GM12878 (cell line): ENCODE data around the gene TMEM63C. TPM values are rescaled to one million over a fixed set of nuclear protein-coding genes. Genes with fewer than 3 reads are reported as not detected.

Experiments used
- microRNA counts: library from miRNA; unstranded; fragments of <30 nt; microRNA quantifications from one replicate; lab custom pipeline; 2016
- microRNA-seq: library from miRNA; unstranded; fragments of <30 nt; microRNA quantifications from one replicate; pipeline ENCODE4, GENCODE V29; 2018
- polyA plus RNA-seq, 11 experiments: library from polyadenylated mRNA; depleted of rRNA in 4 of 11; unstranded in 6 of 11; stranded (reverse) in 5 of 11; fragments of >200 nt; fragmentation: Nextera tagmentation in 4 of 11; fragmentation: Illumina TruSeq in 1 of 11; extraction: Ambion mirVana in 4 of 11; extraction: Trizol in 1 of 11; gene quantifications; 1 replicate in 1 of 11; 2 replicates in 10 of 11; pipeline versions ENCODE4 v1.2.1 to v1.2.3, GENCODE V29; 2011 to 2016; ENCODE audit warnings: inconsistent platforms in 2 of 11, missing spikeins in 2 of 11, low read depth in 1 of 11
- small RNA-seq: library from RNA; depleted of rRNA; stranded (forward); fragments of <200 nt; gene quantifications from one replicate; pipeline ENCODE3, GENCODE V24; 2014
- total RNA-seq, 4 experiments: library from RNA; depleted of rRNA in 3 of 4; stranded (reverse); fragments of >200 nt in 3 of 4; fragmentation: Illumina TruSeq in 1 of 4; extraction: Trizol in 1 of 4; gene quantifications; 2 replicates each; pipeline versions ENCODE4 v1.2.1 to v1.2.3, GENCODE V29; 2013 to 2021

Gene TMEM63C
- total and polyA plus RNA-seq, 10 of the 15 experiments (the other 5 are each of a cell fraction or from before 2014, with no cell fraction given), result 0.06 to 1.3 (median 0.39) TPM; not detected in 4

MicroRNAs encoded within 50 kb of the gene (microRNA counts, 767-probe panel; counts per million panel counts)
- microRNA hsa-miR-1260a (lab: Ali Mortazavi, UCI), result 4,102 counts per million, percentile 95 among the panel's probes with 10 or more counts

Small RNAs within 50 kb of the gene (microRNA-seq; reads per million reads assigned to microRNA genes)
- not detected for gene MIR1260A

Small RNAs within 50 kb of the gene (small RNA-seq; reads per million reads assigned to genes)
- gene MIR1260A, result not detected
- not detected for gene RF00421

Other genes with a start within 250 kb of the TMEM63C start
Only the 7 nearest of the 9 such genes appear.
- 19.1 and 22.8 TPM in 2 replicates for gene IRF2BPL, start 153.1 kb upstream of the TMEM63C start, total RNA-seq (2014; rRNA removed)
- 2.8 and 3.4 TPM in 2 replicates for gene IRF2BPL, start 153.1 kb upstream of the TMEM63C start, total RNA-seq (2014; rRNA removed; fragmentation: Illumina TruSeq; extraction: Trizol)
- gene IRF2BPL, start 153.1 kb upstream of the TMEM63C start, total RNA-seq (2021), result 33.3 and 34.5 TPM in 2 replicates
- 8.3 and 9.7 TPM in 2 replicates for gene IRF2BPL, start 153.1 kb upstream of the TMEM63C start, polyA plus RNA-seq (2011; rRNA removed)
- 1.6 and 2.9 TPM in 2 replicates for gene IRF2BPL, start 153.1 kb upstream of the TMEM63C start, polyA plus RNA-seq (2014; fragmentation: Illumina TruSeq; extraction: Trizol)
- gene IRF2BPL, start 153.1 kb upstream of the TMEM63C start, polyA plus RNA-seq (2014; fragmentation: Nextera tagmentation; extraction: Ambion mirVana), result 1 to 10 TPM; 1.2 to 1.9 TPM
- 11.6 and 14.4 TPM in 2 replicates for gene IRF2BPL, start 153.1 kb upstream of the TMEM63C start, polyA plus RNA-seq (2014; rRNA removed)
- gene IRF2BPL, start 153.1 kb upstream of the TMEM63C start, polyA plus RNA-seq (2016; fragmentation: Nextera tagmentation; extraction: Ambion mirVana), result 1 to 10 TPM; 1.4 to 2.3 TPM
- gene CIPC, start 83.5 kb upstream of the TMEM63C start, total RNA-seq (2014; rRNA removed), result 19.8 and 24.7 TPM in 2 replicates
- gene CIPC, start 83.5 kb upstream of the TMEM63C start, total RNA-seq (2014; rRNA removed; fragmentation: Illumina TruSeq; extraction: Trizol), result 16.3 and 17.2 TPM in 2 replicates
- gene CIPC, start 83.5 kb upstream of the TMEM63C start, total RNA-seq (2021), result 17.7 and 20.3 TPM in 2 replicates
- gene CIPC, start 83.5 kb upstream of the TMEM63C start, polyA plus RNA-seq (2011; rRNA removed), result 29.5 and 35.3 TPM in 2 replicates
- gene CIPC, start 83.5 kb upstream of the TMEM63C start, polyA plus RNA-seq (2014; fragmentation: Illumina TruSeq; extraction: Trizol), result 17.0 and 20.8 TPM in 2 replicates
- 1 to 10 TPM; 5.6 to 6.6 TPM for gene CIPC, start 83.5 kb upstream of the TMEM63C start, polyA plus RNA-seq (2014; fragmentation: Nextera tagmentation; extraction: Ambion mirVana)
- gene CIPC, start 83.5 kb upstream of the TMEM63C start, polyA plus RNA-seq (2014; rRNA removed), result 14.5 and 16.8 TPM in 2 replicates
- 10 to 100 TPM; 11.9 to 14.4 TPM for gene CIPC, start 83.5 kb upstream of the TMEM63C start, polyA plus RNA-seq (2016; fragmentation: Nextera tagmentation; extraction: Ambion mirVana)
- not detected in 2 replicates for gene ZDHHC22, start 40.0 kb upstream of the TMEM63C start, total RNA-seq (2014; rRNA removed)
- gene ZDHHC22, start 40.0 kb upstream of the TMEM63C start, total RNA-seq (2014; rRNA removed; fragmentation: Illumina TruSeq; extraction: Trizol), result not detected in 2 replicates
- not detected in 2 replicates for gene ZDHHC22, start 40.0 kb upstream of the TMEM63C start, total RNA-seq (2021)
- gene ZDHHC22, start 40.0 kb upstream of the TMEM63C start, polyA plus RNA-seq (2011; rRNA removed), result not detected in 2 replicates
- not detected in 2 replicates for gene ZDHHC22, start 40.0 kb upstream of the TMEM63C start, polyA plus RNA-seq (2014; fragmentation: Illumina TruSeq; extraction: Trizol)
- gene ZDHHC22, start 40.0 kb upstream of the TMEM63C start, polyA plus RNA-seq (2014; fragmentation: Nextera tagmentation; extraction: Ambion mirVana), result not detected
- not detected in 2 replicates for gene ZDHHC22, start 40.0 kb upstream of the TMEM63C start, polyA plus RNA-seq (2014; rRNA removed)
- gene ZDHHC22, start 40.0 kb upstream of the TMEM63C start, polyA plus RNA-seq (2016; fragmentation: Nextera tagmentation; extraction: Ambion mirVana), result under 1 TPM in 1 of 2 experiments, not detected in 1; 0.06 TPM
- gene NGB, start 89.4 kb downstream of the TMEM63C start, total RNA-seq (2014; rRNA removed), result not detected in 2 replicates
- not detected in 2 replicates for gene NGB, start 89.4 kb downstream of the TMEM63C start, total RNA-seq (2014; rRNA removed; fragmentation: Illumina TruSeq; extraction: Trizol)
- gene NGB, start 89.4 kb downstream of the TMEM63C start, total RNA-seq (2021), result not detected in 2 replicates
- 0.10 and 0.19 TPM in 2 replicates for gene NGB, start 89.4 kb downstream of the TMEM63C start, polyA plus RNA-seq (2011; rRNA removed)
- not detected in 2 replicates for gene NGB, start 89.4 kb downstream of the TMEM63C start, polyA plus RNA-seq (2014; fragmentation: Illumina TruSeq; extraction: Trizol)
- gene NGB, start 89.4 kb downstream of the TMEM63C start, polyA plus RNA-seq (2014; fragmentation: Nextera tagmentation; extraction: Ambion mirVana), result not detected
- gene NGB, start 89.4 kb downstream of the TMEM63C start, polyA plus RNA-seq (2014; rRNA removed), result 0.06 TPM in 1 of 2 replicates, not detected in the other
- not detected for gene NGB, start 89.4 kb downstream of the TMEM63C start, polyA plus RNA-seq (2016; fragmentation: Nextera tagmentation; extraction: Ambion mirVana)
- gene POMT2, start 139.1 kb downstream of the TMEM63C start, total RNA-seq (2014; rRNA removed), result 3.3 and 6.0 TPM in 2 replicates
- gene POMT2, start 139.1 kb downstream of the TMEM63C start, total RNA-seq (2014; rRNA removed; fragmentation: Illumina TruSeq; extraction: Trizol), result 4.9 and 5.3 TPM in 2 replicates
- gene POMT2, start 139.1 kb downstream of the TMEM63C start, total RNA-seq (2021), result 13.9 TPM in 2 replicates
- 8.8 and 11.2 TPM in 2 replicates for gene POMT2, start 139.1 kb downstream of the TMEM63C start, polyA plus RNA-seq (2011; rRNA removed)
- 5.3 and 10.6 TPM in 2 replicates for gene POMT2, start 139.1 kb downstream of the TMEM63C start, polyA plus RNA-seq (2014; fragmentation: Illumina TruSeq; extraction: Trizol)
- under 1 TPM; 0.23 to 0.99 TPM for gene POMT2, start 139.1 kb downstream of the TMEM63C start, polyA plus RNA-seq (2014; fragmentation: Nextera tagmentation; extraction: Ambion mirVana)
- gene POMT2, start 139.1 kb downstream of the TMEM63C start, polyA plus RNA-seq (2014; rRNA removed), result 7.0 and 9.7 TPM in 2 replicates
- 1 to 10 TPM; 7.2 to 9.6 TPM for gene POMT2, start 139.1 kb downstream of the TMEM63C start, polyA plus RNA-seq (2016; fragmentation: Nextera tagmentation; extraction: Ambion mirVana)
- 33.4 and 38.7 TPM in 2 replicates for gene GSTZ1, start 139.2 kb downstream of the TMEM63C start, total RNA-seq (2014; rRNA removed)
- 33.3 and 33.7 TPM in 2 replicates for gene GSTZ1, start 139.2 kb downstream of the TMEM63C start, total RNA-seq (2014; rRNA removed; fragmentation: Illumina TruSeq; extraction: Trizol)
- 24.9 and 26.9 TPM in 2 replicates for gene GSTZ1, start 139.2 kb downstream of the TMEM63C start, total RNA-seq (2021)
- 8.6 and 21.4 TPM in 2 replicates for gene GSTZ1, start 139.2 kb downstream of the TMEM63C start, polyA plus RNA-seq (2011; rRNA removed)
- gene GSTZ1, start 139.2 kb downstream of the TMEM63C start, polyA plus RNA-seq (2014; fragmentation: Illumina TruSeq; extraction: Trizol), result 25.5 and 34.7 TPM in 2 replicates
- 10 to 100 TPM; 17.9 to 25.4 TPM for gene GSTZ1, start 139.2 kb downstream of the TMEM63C start, polyA plus RNA-seq (2014; fragmentation: Nextera tagmentation; extraction: Ambion mirVana)
- gene GSTZ1, start 139.2 kb downstream of the TMEM63C start, polyA plus RNA-seq (2014; rRNA removed), result 28.3 and 30.5 TPM in 2 replicates
- gene GSTZ1, start 139.2 kb downstream of the TMEM63C start, polyA plus RNA-seq (2016; fragmentation: Nextera tagmentation; extraction: Ambion mirVana), result 10 to 100 TPM; 27.4 to 33.5 TPM
- 29.7 and 36.2 TPM in 2 replicates for gene TMED8, start 195.3 kb downstream of the TMEM63C start, total RNA-seq (2014; rRNA removed)
- gene TMED8, start 195.3 kb downstream of the TMEM63C start, total RNA-seq (2014; rRNA removed; fragmentation: Illumina TruSeq; extraction: Trizol), result 34.2 and 35.8 TPM in 2 replicates
- gene TMED8, start 195.3 kb downstream of the TMEM63C start, total RNA-seq (2021), result 31.9 and 32.9 TPM in 2 replicates
- 39.1 and 52.7 TPM in 2 replicates for gene TMED8, start 195.3 kb downstream of the TMEM63C start, polyA plus RNA-seq (2011; rRNA removed)
- 33.0 and 39.6 TPM in 2 replicates for gene TMED8, start 195.3 kb downstream of the TMEM63C start, polyA plus RNA-seq (2014; fragmentation: Illumina TruSeq; extraction: Trizol)
- 1 to 10 TPM; 7.3 to 7.4 TPM for gene TMED8, start 195.3 kb downstream of the TMEM63C start, polyA plus RNA-seq (2014; fragmentation: Nextera tagmentation; extraction: Ambion mirVana)
- gene TMED8, start 195.3 kb downstream of the TMEM63C start, polyA plus RNA-seq (2014; rRNA removed), result 21.1 and 22.5 TPM in 2 replicates
- gene TMED8, start 195.3 kb downstream of the TMEM63C start, polyA plus RNA-seq (2016; fragmentation: Nextera tagmentation; extraction: Ambion mirVana), result 10 to 100 TPM; 17.8 to 18.9 TPM